IMR-90 (cell line): ENCODE results near the gene TTLL9.

Experiments
- CEBPB ChIP-seq: IDR thresholded peaks from 2 replicates; pipeline ENCODE4 v1.6.1; 2012; ENCODE audit warnings: low read depth, low read length, improper control_type of control experiment
- CHD1 ChIP-seq: IDR thresholded peaks from 2 replicates; pipeline ENCODE4 v1.6.1; 2012; ENCODE audit warnings: low read depth, low read length, improper control_type of control experiment
- CTCF ChIP-seq: conservative IDR thresholded peaks from 2 replicates; pipeline ENCODE4 v1.5.1; 2012; ENCODE audit warnings: mild to moderate bottlenecking, low read depth, low read length, improper control_type of control experiment
- ELK1 ChIP-seq: fragments of 150-350 bp; IDR thresholded peaks from 2 replicates; pipeline ENCODE4 v1.6.1; 2016; ENCODE audit warnings: low read depth, mild to moderate bottlenecking, low read length, moderate library complexity, borderline replicate concordance
- MAFK ChIP-seq: IDR thresholded peaks from 2 replicates; pipeline ENCODE4 v1.6.1; 2012; ENCODE audit warnings: low read depth, low read length, improper control_type of control experiment
- POLR2A ChIP-seq: IDR thresholded peaks from 2 replicates; pipeline ENCODE4 v1.6.1; 2012; ENCODE audit warnings: mild to moderate bottlenecking, low read depth, low read length
- RAD21 ChIP-seq: IDR thresholded peaks from 2 replicates; pipeline ENCODE4 v1.6.1; 2012; ENCODE audit warnings: low read length, improper control_type of control experiment
- RCOR1 ChIP-seq: IDR thresholded peaks from 2 replicates; pipeline ENCODE4 v1.6.1; 2012; ENCODE audit warnings: mild to moderate bottlenecking, low read length, improper control_type of control experiment; ENCODE audit not compliant: insufficient replicate concordance
- USF2 ChIP-seq: fragments of 150-350 bp; IDR thresholded peaks from 2 replicates; pipeline ENCODE4 v1.6.1; 2017; ENCODE audit warnings: mild to moderate bottlenecking, antibody characterized with exemption, low read length, low read depth

GRCh38 chr20:31933698-31934097 lies 63.3 kb downstream of the TTLL9 start:
- TF ChIP-seq CTCF (no peak), USF2 (no peak), RAD21 (no peak), ELK1 (no peak), POLR2A (no peak), CHD1 (no peak), MAFK (no peak), CEBPB (no peak), RCOR1 (no peak)
